ENCODE results near the gene NACC1. TPM values are rescaled to one million over a fixed set of nuclear protein-coding genes. Genes with fewer than 3 reads are reported as not detected.

NACC1 gene
- total and polyA plus RNA-seq, 3 donors from 2014 or later: 38.2 to 102 (median 75.9) TPM

- Histone ChIP-seq H3K4me1 (peaks cover 37% of the 10 kb centered on the region), H3K9me3 (no peaks in the 10 kb centered on the region), H3K36me3 (ENCODE audit: low read depth, missing control alignments) (no peaks in the 10 kb centered on the region), H3K27me3 (no peaks in the 10 kb centered on the region), H3K4me3 (no peak overlapping the region), H3K27ac (peak overlapping the region in 1 of 2 donors; percentile 80)
- 50% methylated on average over 4 to 10 of the region's 10 CpGs for WGBS, 2 donors
- no peak for DNase-seq
- intact Hi-C loops (cut with DNase I; ENCODE audit: low total_unique reads): no loop called here
- TF ChIP-seq CTCF (IDR thresholded peaks at IDR 0.05) (no peak), POLR2A (IDR thresholded peaks at IDR 0.05) (no peak)
These were observed 27.4 kb upstream of the NACC1 start for GRCh38 chr19:13090511-13091231.

GRCh38 chr19:13091400-13092157 lies 26.5 kb upstream of the NACC1 start:
- Histone ChIP-seq H3K4me1 (peaks cover 37% of the 10 kb centered on the region), H3K27me3 (no peaks in the 10 kb centered on the region), H3K9me3 (no peaks in the 10 kb centered on the region), H3K36me3 (ENCODE audit: low read depth, missing control alignments) (no peaks in the 10 kb centered on the region), H3K27ac (peak overlapping the region; percentile 64 to 80), H3K4me3 (no peak overlapping the region)
- 28 to 52% methylated on average over 21 to 25 of the region's 25 CpGs for WGBS, 2 donors
- TF ChIP-seq CTCF (IDR thresholded peaks at IDR 0.05): no peak
- TF ChIP-seq POLR2A (IDR thresholded peaks at IDR 0.05): no peak
- peak; percentile 57 for DNase-seq
- intact Hi-C loops (cut with DNase I; ENCODE audit: low total_unique reads): loop anchor here (2.0 kb wide), 1 partner anchor 107 kb away; no protein-coding TSS in a partner anchor

- intact Hi-C loops (cut with DNase I; ENCODE audit: low total_unique reads): loop anchor here (2.0 kb wide), 1 partner anchor 107 kb away; no protein-coding TSS in a partner anchor
- no peaks in the 10 kb centered on the region for H3K36me3 ChIP-seq (ENCODE audit: low read depth, missing control alignments)
- H3K4me1 ChIP-seq: peaks cover 37% of the 10 kb centered on the region
These were observed 25.9 kb upstream of the NACC1 start for GRCh38 chr19:13092158-13092543.

GRCh38 chr19:13092606-13093235 lies 25.3 kb upstream of the NACC1 start:
- no peak for DNase-seq
- WGBS, 2 donors: 38 to 73% methylated on average over 4 to 14 of the region's 14 CpGs

More at GRCh38 chr19:13092158-13092543, 25.9 kb upstream of the NACC1 start:
- DNase-seq: no peak
- H3K27me3 ChIP-seq: no peaks in the 10 kb centered on the region
- H3K27ac ChIP-seq: peak overlapping the region; percentile 64 to 80
- WGBS, 2 donors: 49 to 55% methylated on average over 2 of the region's 2 CpGs
- no peak overlapping the region for H3K4me3 ChIP-seq
- no peak for TF ChIP-seq CTCF (IDR thresholded peaks at IDR 0.05)
- TF ChIP-seq POLR2A (IDR thresholded peaks at IDR 0.05): no peak
- no peaks in the 10 kb centered on the region for H3K9me3 ChIP-seq

More at GRCh38 chr19:13092606-13093235, 25.3 kb upstream of the NACC1 start:
- Histone ChIP-seq H3K4me1 (peaks cover 38% of the 10 kb centered on the region), H3K9me3 (no peaks in the 10 kb centered on the region), H3K36me3 (ENCODE audit: low read depth, missing control alignments) (no peaks in the 10 kb centered on the region), H3K27ac (peak overlapping the region; percentile 64 to 80), H3K4me3 (no peak overlapping the region), H3K27me3 (no peaks in the 10 kb centered on the region)
- TF ChIP-seq POLR2A (IDR thresholded peaks at IDR 0.05) (no peak), CTCF (IDR thresholded peaks at IDR 0.05) (no peak)
- intact Hi-C loops (cut with DNase I; ENCODE audit: low total_unique reads): loop anchor here (2.0 kb wide), 1 partner anchor 108 kb away; no protein-coding TSS in a partner anchor

Measured in testis (tissue), 3 donors.